ENCODE measurements around the gene TCEAL9.

TCEAL9 gene

GRCh38 chrX:103330681-103331288 is 25.5 kb upstream of the TCEAL9 start:
- no peak for TF ChIP-seq POLR2AphosphoS5 (IDR thresholded peaks at IDR 0.05; ENCODE audit: low read depth, low read length)
- no peak for TF ChIP-seq REST (IDR thresholded peaks at IDR 0.05; ENCODE audit: insufficient read depth in 1 of 2, low read depth in 2 of 2, low read length in 2 of 2)
- no peak for TF ChIP-seq SIN3A (IDR thresholded peaks at IDR 0.05; ENCODE audit: borderline replicate concordance, insufficient read depth, low read length)
- no peak for TF ChIP-seq TAF1 (IDR thresholded peaks at IDR 0.05; ENCODE audit: borderline replicate concordance, insufficient read depth, low read length)
- no peak for TF ChIP-seq FOXP2 (optimal IDR thresholded peaks at IDR 0.05; ENCODE audit: borderline replicate concordance, extremely low read depth, extremely low read length, insufficient read depth)

- TF ChIP-seq TAF1 (IDR thresholded peaks at IDR 0.05; ENCODE audit: borderline replicate concordance, insufficient read depth, low read length) (no peak), FOXP2 (optimal IDR thresholded peaks at IDR 0.05; ENCODE audit: borderline replicate concordance, extremely low read depth, extremely low read length, insufficient read depth) (no peak), SIN3A (IDR thresholded peaks at IDR 0.05; ENCODE audit: borderline replicate concordance, insufficient read depth, low read length) (no peak), REST (IDR thresholded peaks at IDR 0.05; ENCODE audit: insufficient read depth in 1 of 2, low read depth in 2 of 2, low read length in 2 of 2) (no peak), POLR2AphosphoS5 (IDR thresholded peaks at IDR 0.05; ENCODE audit: low read depth, low read length) (no peak)
Measured at GRCh38 chrX:103338663-103339062, 17.6 kb upstream of the TCEAL9 start.

GRCh38 chrX:103343105-103343504 is 13.2 kb upstream of the TCEAL9 start:
- TF ChIP-seq SIN3A (IDR thresholded peaks at IDR 0.05; ENCODE audit: borderline replicate concordance, insufficient read depth, low read length) = no peak

GRCh38 chrX:103344606-103345005 is 11.7 kb upstream of the TCEAL9 start:
- no peak for TF ChIP-seq TAF1 (IDR thresholded peaks at IDR 0.05; ENCODE audit: borderline replicate concordance, insufficient read depth, low read length)

GRCh38 chrX:103347682-103348397 is 8.5 kb upstream of the TCEAL9 start:
- TF ChIP-seq REST (IDR thresholded peaks at IDR 0.05; ENCODE audit: insufficient read depth in 1 of 2, low read depth in 2 of 2, low read length in 2 of 2) (peak in 1 of 2 experiments; percentile 67; a peak in 2 of 4 replicates), POLR2AphosphoS5 (IDR thresholded peaks at IDR 0.05; ENCODE audit: low read depth, low read length) (no peak), TAF1 (IDR thresholded peaks at IDR 0.05; ENCODE audit: borderline replicate concordance, insufficient read depth, low read length) (no peak), SIN3A (IDR thresholded peaks at IDR 0.05; ENCODE audit: borderline replicate concordance, insufficient read depth, low read length) (no peak), FOXP2 (optimal IDR thresholded peaks at IDR 0.05; ENCODE audit: borderline replicate concordance, extremely low read depth, extremely low read length, insufficient read depth) (no peak)

GRCh38 chrX:103356858-103357257 is 552 bp downstream of the TCEAL9 start:
- TF ChIP-seq TAF1 (IDR thresholded peaks at IDR 0.05; ENCODE audit: borderline replicate concordance, insufficient read depth, low read length) (no peak), FOXP2 (optimal IDR thresholded peaks at IDR 0.05; ENCODE audit: borderline replicate concordance, extremely low read depth, extremely low read length, insufficient read depth) (no peak), SIN3A (IDR thresholded peaks at IDR 0.05; ENCODE audit: borderline replicate concordance, insufficient read depth, low read length) (no peak), POLR2AphosphoS5 (IDR thresholded peaks at IDR 0.05; ENCODE audit: low read depth, low read length) (no peak), REST (IDR thresholded peaks at IDR 0.05; ENCODE audit: insufficient read depth in 1 of 2, low read depth in 2 of 2, low read length in 2 of 2) (no peak)
